A549 treated with AZD9567 at 1 μM for 4 hours (cell line): ENCODE measurements around the gene MBTPS1. TPM values are rescaled to one million over a fixed set of nuclear protein-coding genes. Genes with fewer than 3 reads are reported as not detected.

ENCODE experiments used
- total RNA-seq: library from RNA; stranded (reverse); fragments of 200-300 nt; extraction: Qiagen RNA extraction; gene quantifications from 5 replicates; pipeline ENCODE4 v1.2.3, GENCODE V29; 2022; ENCODE audit not compliant: insufficient read depth

The MBTPS1 gene
- 40.6 to 52.6 TPM (median 44.6 TPM) in 5 replicates for total RNA-seq

GRCh38 chr16:84116720-84117493, at the start of gene MBTPS1:
MBTPS1 (minus strand) TSS chr16:84116942; CDS start chr16:84101783, 15,159 bp downstream.

GRCh38 chr16:84144859-84145639, 28.3 kb upstream of the MBTPS1 start, which contains the start of the genes DNAAF1 and HSDL1:
DNAAF1 (plus strand) TSS chr16:84145308; CDS start chr16:84145441, 133 bp downstream.
HSDL1 (minus strand) TSS chr16:84145177; CDS start chr16:84131321, 13,856 bp downstream.

GRCh38 chr16:84042308-84042878, 74.3 kb downstream of the MBTPS1 start, which contains the start of gene SLC38A8:
SLC38A8 (minus strand) TSS chr16:84042795; CDS start chr16:84042157, 638 bp downstream.

Other genes with a start within 250 kb of the MBTPS1 start
- gene MLYCD, start 217.8 kb downstream of the MBTPS1 start, total RNA-seq: 0.89 to 2.6 TPM (median 2.0 TPM) in 5 replicates
- 16.6 to 38.3 TPM (median 25.8 TPM) in 5 replicates for gene OSGIN1, start 163.7 kb downstream of the MBTPS1 start, total RNA-seq
- gene NECAB2, start 148.7 kb downstream of the MBTPS1 start, total RNA-seq: 2.3 to 3.1 TPM (median 2.5 TPM) in 4 of 5 replicates, not detected in the other
- gene SLC38A8, start 74.1 kb downstream of the MBTPS1 start, total RNA-seq: not detected in 5 replicates
- gene HSDL1, start 28.2 kb upstream of the MBTPS1 start, total RNA-seq: 19.4 to 22.2 TPM (median 21.4 TPM) in 5 replicates
- gene DNAAF1, start 28.4 kb upstream of the MBTPS1 start, total RNA-seq: 0.20 to 0.38 TPM (median 0.32 TPM) in 4 of 5 replicates, not detected in the other
- gene TAF1C, start 70.1 kb upstream of the MBTPS1 start, total RNA-seq: 17.7 to 39.9 TPM (median 32.8 TPM) in 5 replicates
- gene ADAD2, start 74.2 kb upstream of the MBTPS1 start, total RNA-seq: 0.06 to 0.13 TPM in 2 of 5 replicates, not detected in the others
- gene KCNG4, start 123.1 kb upstream of the MBTPS1 start, total RNA-seq: 0.02 TPM in 1 of 5 replicates, not detected in the others
- not detected in 5 replicates for gene WFDC1, start 177.9 kb upstream of the MBTPS1 start, total RNA-seq